GM20000 (cell line): Measurements from ENCODE around the gene ABHD12.
A peak's percentile ranks its signal among the peaks of the same experiment; 100 is the strongest.

Experiments
- DNase-seq: peaks from one replicate; pipeline ENCODE4 v3.0.0; 2012; ENCODE audit warnings: low spot score
- CTCF ChIP-seq: IDR thresholded peaks from 2 replicates; pipeline ENCODE4 v1.5.1; 2012; ENCODE audit warnings: mild to moderate bottlenecking, control low read depth; ENCODE audit errors: extremely low read depth, missing control alignments

Gene ABHD12

GRCh38 chr20:25281541-25281991 is 109.1 kb downstream of the ABHD12 start:
- DNase-seq: peak; percentile 62
- no peak for TF ChIP-seq CTCF

GRCh38 chr20:25280574-25281535 is 109.8 kb downstream of the ABHD12 start:
- no peak for TF ChIP-seq CTCF
- no peak for DNase-seq

GRCh38 chr20:25280051-25280573 is 110.5 kb downstream of the ABHD12 start:
- no peak for DNase-seq
- TF ChIP-seq CTCF: no peak

GRCh38 chr20:25279403-25279802 is 111.2 kb downstream of the ABHD12 start:
- TF ChIP-seq CTCF: no peak
- no peak for DNase-seq

- no peak for TF ChIP-seq CTCF
- DNase-seq: no peak
Measured at GRCh38 chr20:25278636-25279361, 111.8 kb downstream of the ABHD12 start.

GRCh38 chr20:25277941-25278521 is 112.6 kb downstream of the ABHD12 start:
- no peak for DNase-seq

More at GRCh38 chr20:25277941-25278521, 112.6 kb downstream of the ABHD12 start:
- TF ChIP-seq CTCF: no peak
